ENCODE measurements around the gene CXCR5.

CXCR5 gene

DNA sequence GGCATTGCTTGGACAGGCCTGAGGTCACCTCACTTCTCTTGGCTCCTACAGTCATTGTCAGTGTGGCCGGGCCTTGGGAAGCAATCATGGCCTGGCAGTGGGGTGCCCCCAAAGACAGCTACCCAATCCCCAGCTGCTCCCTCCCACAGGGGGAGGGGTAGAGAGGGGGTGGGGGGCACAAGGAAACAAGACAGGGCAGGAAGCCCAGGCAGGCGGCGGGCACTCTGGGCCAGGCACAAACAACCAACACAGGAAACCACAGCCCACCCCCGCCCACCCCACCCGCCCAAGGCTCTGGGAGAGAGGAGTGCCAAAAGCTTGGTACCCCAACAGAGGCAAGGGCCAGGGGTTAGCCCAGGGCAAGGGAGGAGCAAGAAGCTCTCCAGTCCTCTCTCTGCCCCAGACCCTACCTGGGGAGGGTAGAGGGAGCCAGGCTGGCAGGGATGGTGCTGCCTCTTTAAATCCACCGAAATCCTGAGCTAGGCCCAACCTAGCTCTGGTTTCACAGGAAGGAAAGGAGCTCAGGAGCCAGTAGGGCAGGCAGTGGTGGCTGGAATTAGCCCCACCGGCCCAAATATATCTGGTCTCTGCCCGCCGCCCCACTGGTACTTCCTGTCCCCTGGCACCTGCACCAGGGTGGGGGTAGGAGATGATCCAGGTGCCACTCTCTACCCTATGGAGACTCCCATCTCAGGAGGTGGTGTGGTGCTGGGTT lies 29.9 kb downstream of the CXCR5 start:
- peak overlapping the region; percentile 42 for H2BK120ac ChIP-seq (ENCODE audit: low read depth, low read length)
- H2BK15ac ChIP-seq (ENCODE audit: low read depth, poor library complexity, severe bottlenecking) = peak overlapping the region; percentile 58
- peak overlapping the region; percentile 87 for H4K8ac ChIP-seq (ENCODE audit: low read length)
- no peaks in the 10 kb centered on the region for H3K79me1 ChIP-seq (replicated peaks; ENCODE audit: low read length, poor library complexity, severe bottlenecking)
- no peak overlapping the region for H3K4me2 ChIP-seq (ENCODE audit: low read length, poor library complexity, severe bottlenecking)
- peak overlapping the region; percentile 76 to 91 for H3K18ac ChIP-seq (ENCODE audit: low read depth in 1 of 2, low read length in 2 of 2)
- H3K4me3 ChIP-seq (ENCODE audit: insufficient read depth in 1 of 2, low read depth in 1 of 2, low read length in 2 of 2) = peak overlapping the region in 1 of 2 experiments; percentile 47
- H2AK5ac ChIP-seq (ENCODE audit: low read length, severe bottlenecking) = peak overlapping the region; percentile 99
- peak overlapping the region; percentile 89 for H3K9ac ChIP-seq (ENCODE audit: low read length)
- peaks cover 89% of the 10 kb centered on the region for H3K4me1 ChIP-seq (ENCODE audit: control insufficient read depth, insufficient read depth, low read depth, low read length)
- peak overlapping the region; percentile 41 to 69 for H3K4ac ChIP-seq (ENCODE audit: low read depth in 1 of 2, low read length in 2 of 2)
- H3K27ac ChIP-seq (ENCODE audit: low read length, poor library complexity, severe bottlenecking) = peak overlapping the region; percentile 97
- H3K27me3 ChIP-seq (ENCODE audit: control insufficient read depth in 1 of 2, insufficient read depth in 1 of 2, low read length in 2 of 2) = no peaks in the 10 kb centered on the region
- peaks cover 0 to 6% of the 10 kb centered on the region in 2 experiments for H3K36me3 ChIP-seq (ENCODE audit: control insufficient read depth in 1 of 2, insufficient read depth in 2 of 2, low read depth in 1 of 2, low read length in 2 of 2)
- H3K14ac ChIP-seq (ENCODE audit: low read length in 2 of 2) = peak overlapping the region in 1 of 2 experiments; percentile 30
- H3K9me3 ChIP-seq (ENCODE audit: control insufficient read depth, low read length) = no peaks in the 10 kb centered on the region
- no peak overlapping the region for H3K23ac ChIP-seq (ENCODE audit: low read length in 2 of 2)
- no peak for DNase-seq
- H4K91ac ChIP-seq (ENCODE audit: low read length) = peak overlapping the region; percentile 95
- H2AFZ ChIP-seq (ENCODE audit: low read depth, low read length) = no peak overlapping the region
- WGBS = 85% methylated on average over 4 of the region's 9 CpGs
- H2BK5ac ChIP-seq (ENCODE audit: low read depth, low read length, poor library complexity, severe bottlenecking) = peak overlapping the region; percentile 11
- H2BK12ac ChIP-seq (ENCODE audit: low read length in 2 of 2) = peak overlapping the region; percentile 89 to 90

DNA sequence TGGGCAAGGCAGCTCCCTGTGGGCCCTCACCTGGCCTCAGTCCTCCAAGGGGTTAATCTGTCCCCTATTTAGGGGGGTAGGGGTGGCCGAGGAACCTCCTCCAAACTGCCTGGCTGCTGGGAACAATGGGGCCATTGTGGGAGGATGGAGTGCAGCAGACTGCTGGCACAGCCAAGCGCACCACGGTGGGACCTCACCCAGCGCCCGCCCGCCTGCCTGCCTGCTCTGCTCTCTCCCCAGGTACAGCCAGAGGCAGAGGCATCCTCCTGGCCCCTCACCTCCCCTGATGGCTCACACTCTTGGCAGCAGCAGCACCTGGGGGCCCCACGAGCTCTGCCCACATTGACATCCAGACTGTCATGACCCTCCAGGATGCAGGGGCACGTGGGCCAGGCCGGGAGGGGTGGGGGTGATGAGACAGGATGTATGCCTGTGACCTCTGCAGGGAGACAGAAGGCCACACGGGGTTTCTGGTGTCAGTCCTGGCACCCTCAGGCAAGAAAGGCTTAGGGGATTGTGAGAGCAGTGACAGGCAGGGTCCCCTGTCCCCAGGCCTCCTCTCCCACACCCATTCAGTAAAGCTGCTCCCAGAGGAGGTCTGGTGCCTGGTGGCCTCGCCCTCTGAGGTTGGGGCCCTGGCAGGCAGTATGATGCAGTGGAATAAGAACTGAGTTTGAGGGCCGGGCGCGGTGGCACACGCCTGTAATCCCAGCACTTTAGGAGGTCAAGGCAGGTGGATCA lies 30.7 kb downstream of the CXCR5 start:
- H3K23ac ChIP-seq (ENCODE audit: low read length in 2 of 2) = peak overlapping the region in 1 of 2 experiments; percentile 57
- H3K18ac ChIP-seq (ENCODE audit: low read depth in 1 of 2, low read length in 2 of 2) = peak overlapping the region; percentile 5 to 91
- peak overlapping the region; percentile 97 for H3K27ac ChIP-seq (ENCODE audit: low read length, poor library complexity, severe bottlenecking)
- H3K4me3 ChIP-seq (ENCODE audit: insufficient read depth in 1 of 2, low read depth in 1 of 2, low read length in 2 of 2) = peak overlapping the region in 1 of 2 experiments; percentile 47
- no peaks in the 10 kb centered on the region for H3K9me3 ChIP-seq (ENCODE audit: control insufficient read depth, low read length)
- H2BK5ac ChIP-seq (ENCODE audit: low read depth, low read length, poor library complexity, severe bottlenecking) = peak overlapping the region; percentile 11
- H4K91ac ChIP-seq (ENCODE audit: low read length) = peak overlapping the region; percentile 90
- H3K4me1 ChIP-seq (ENCODE audit: control insufficient read depth, insufficient read depth, low read depth, low read length) = peaks cover 89% of the 10 kb centered on the region
- H2AK5ac ChIP-seq (ENCODE audit: low read length, severe bottlenecking) = peak overlapping the region; percentile 99
- H4K8ac ChIP-seq (ENCODE audit: low read length) = peak overlapping the region; percentile 87
- 63% methylated on average over 6 of the region's 15 CpGs for WGBS
- H2BK120ac ChIP-seq (ENCODE audit: low read depth, low read length) = peak overlapping the region; percentile 42
- H2AFZ ChIP-seq (ENCODE audit: low read depth, low read length) = no peak overlapping the region
- no peak for DNase-seq
- H2BK12ac ChIP-seq (ENCODE audit: low read length in 2 of 2) = peak overlapping the region; percentile 57 to 85
- peak overlapping the region; percentile 14 to 69 for H3K4ac ChIP-seq (ENCODE audit: low read depth in 1 of 2, low read length in 2 of 2)
- H3K9ac ChIP-seq (ENCODE audit: low read length) = peak overlapping the region; percentile 70
- no peaks in the 10 kb centered on the region for H3K27me3 ChIP-seq (ENCODE audit: control insufficient read depth in 1 of 2, insufficient read depth in 1 of 2, low read length in 2 of 2)
- no peaks in the 10 kb centered on the region for H3K79me1 ChIP-seq (replicated peaks; ENCODE audit: low read length, poor library complexity, severe bottlenecking)
- H2BK15ac ChIP-seq (ENCODE audit: low read depth, poor library complexity, severe bottlenecking) = peak overlapping the region; percentile 94
- peak overlapping the region in 1 of 2 experiments; percentile 88 for H3K14ac ChIP-seq (ENCODE audit: low read length in 2 of 2)
- no peak overlapping the region for H3K4me2 ChIP-seq (ENCODE audit: low read length, poor library complexity, severe bottlenecking)
- peaks cover 0 to 5% of the 10 kb centered on the region in 2 experiments for H3K36me3 ChIP-seq (ENCODE audit: control insufficient read depth in 1 of 2, insufficient read depth in 2 of 2, low read depth in 1 of 2, low read length in 2 of 2)

DNA sequence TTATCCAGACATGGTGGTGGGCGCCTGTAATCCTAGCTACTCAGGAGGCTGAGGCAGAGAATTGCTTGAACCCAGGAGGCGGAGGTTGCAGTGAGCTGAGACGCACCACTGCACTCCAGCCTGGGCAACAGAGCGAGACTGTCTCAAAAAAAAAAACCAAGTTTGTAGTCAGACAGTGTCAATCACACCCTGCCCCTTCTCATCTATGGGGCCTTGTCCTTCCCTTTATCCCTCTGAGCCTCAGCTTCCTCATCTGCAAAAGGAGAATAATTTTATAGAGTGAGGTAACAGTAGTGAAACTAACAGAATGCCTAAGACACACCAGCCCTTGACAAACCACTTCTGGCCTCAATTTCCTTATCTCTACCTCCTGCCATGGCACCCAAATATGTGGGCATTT lies 31.3 kb downstream of the CXCR5 start:
- H3K4me1 ChIP-seq (ENCODE audit: control insufficient read depth, insufficient read depth, low read depth, low read length) = peaks cover 89% of the 10 kb centered on the region
- peak overlapping the region; percentile 1 to 35 for H3K4ac ChIP-seq (ENCODE audit: low read depth in 1 of 2, low read length in 2 of 2)
- H4K91ac ChIP-seq (ENCODE audit: low read length) = peak overlapping the region; percentile 14
- peak overlapping the region; percentile 76 to 79 for H2BK12ac ChIP-seq (ENCODE audit: low read length in 2 of 2)
- H3K4me2 ChIP-seq (ENCODE audit: low read length, poor library complexity, severe bottlenecking) = no peak overlapping the region
- H3K9me3 ChIP-seq (ENCODE audit: control insufficient read depth, low read length) = no peaks in the 10 kb centered on the region
- H3K36me3 ChIP-seq (ENCODE audit: control insufficient read depth in 1 of 2, insufficient read depth in 2 of 2, low read depth in 1 of 2, low read length in 2 of 2) = peaks cover 0 to 5% of the 10 kb centered on the region in 2 experiments
- no peak overlapping the region for H3K23ac ChIP-seq (ENCODE audit: low read length in 2 of 2)
- no peaks in the 10 kb centered on the region for H3K79me1 ChIP-seq (replicated peaks; ENCODE audit: low read length, poor library complexity, severe bottlenecking)
- peak overlapping the region; percentile 97 for H3K27ac ChIP-seq (ENCODE audit: low read length, poor library complexity, severe bottlenecking)
- H2AK5ac ChIP-seq (ENCODE audit: low read length, severe bottlenecking) = peak overlapping the region; percentile 99
- H2BK120ac ChIP-seq (ENCODE audit: low read depth, low read length) = no peak overlapping the region
- no peak overlapping the region for H2AFZ ChIP-seq (ENCODE audit: low read depth, low read length)
- no peaks in the 10 kb centered on the region for H3K27me3 ChIP-seq (ENCODE audit: control insufficient read depth in 1 of 2, insufficient read depth in 1 of 2, low read length in 2 of 2)
- peak overlapping the region; percentile 40 to 75 for H3K18ac ChIP-seq (ENCODE audit: low read depth in 1 of 2, low read length in 2 of 2)
- no peak overlapping the region for H4K8ac ChIP-seq (ENCODE audit: low read length)
- H3K9ac ChIP-seq (ENCODE audit: low read length) = peak overlapping the region; percentile 96
- no peak overlapping the region for H2BK15ac ChIP-seq (ENCODE audit: low read depth, poor library complexity, severe bottlenecking)
- peak overlapping the region in 1 of 2 experiments; percentile 71 for H3K14ac ChIP-seq (ENCODE audit: low read length in 2 of 2)
- 94% methylated on average over 4 of the region's 4 CpGs for WGBS
- DNase-seq = no peak
- H3K4me3 ChIP-seq (ENCODE audit: insufficient read depth in 1 of 2, low read depth in 1 of 2, low read length in 2 of 2) = no peak overlapping the region
- peak overlapping the region; percentile 54 for H2BK5ac ChIP-seq (ENCODE audit: low read depth, low read length, poor library complexity, severe bottlenecking)

DNA sequence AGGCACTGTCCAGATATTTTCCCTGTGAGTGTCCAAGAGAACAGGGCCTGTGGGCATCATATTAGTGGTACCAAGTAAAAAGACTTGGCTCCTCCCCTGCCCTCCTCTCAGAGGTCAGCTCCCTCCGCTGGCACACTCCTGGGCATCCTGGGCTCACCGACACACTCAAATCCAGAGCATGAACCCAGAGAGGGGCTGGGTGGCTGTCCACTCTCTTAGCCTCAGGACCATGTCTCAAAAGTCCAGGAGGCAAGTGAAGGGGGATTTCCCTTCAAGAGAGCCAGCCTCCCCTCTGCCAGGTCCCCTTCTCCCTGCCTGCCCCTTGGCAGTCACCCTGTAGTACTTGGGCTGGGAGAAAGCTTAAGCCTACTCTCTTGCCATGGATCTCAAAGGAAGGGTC lies 31.7 kb downstream of the CXCR5 start:
- WGBS = 100% methylated on average over 2 of the region's 2 CpGs
- no peak overlapping the region for H3K4me3 ChIP-seq (ENCODE audit: insufficient read depth in 1 of 2, low read depth in 1 of 2, low read length in 2 of 2)

More for the DNA sequence above, 31.7 kb downstream of the CXCR5 start:
- peak overlapping the region in 1 of 2 experiments; percentile 43 for H3K23ac ChIP-seq (ENCODE audit: low read length in 2 of 2)
- H3K9ac ChIP-seq (ENCODE audit: low read length) = peak overlapping the region; percentile 96
- H3K27ac ChIP-seq (ENCODE audit: low read length, poor library complexity, severe bottlenecking) = peak overlapping the region; percentile 97
- H3K4ac ChIP-seq (ENCODE audit: low read depth in 1 of 2, low read length in 2 of 2) = peak overlapping the region; percentile 1 to 35
- no peak overlapping the region for H4K8ac ChIP-seq (ENCODE audit: low read length)
- H3K18ac ChIP-seq (ENCODE audit: low read depth in 1 of 2, low read length in 2 of 2) = peak overlapping the region; percentile 40 to 75
- peak overlapping the region; percentile 76 to 79 for H2BK12ac ChIP-seq (ENCODE audit: low read length in 2 of 2)
- H2AFZ ChIP-seq (ENCODE audit: low read depth, low read length) = no peak overlapping the region
- no peak overlapping the region for H3K4me2 ChIP-seq (ENCODE audit: low read length, poor library complexity, severe bottlenecking)
- peak overlapping the region; percentile 14 for H4K91ac ChIP-seq (ENCODE audit: low read length)
- H3K4me1 ChIP-seq (ENCODE audit: control insufficient read depth, insufficient read depth, low read depth, low read length) = peaks cover 88% of the 10 kb centered on the region
- H2BK120ac ChIP-seq (ENCODE audit: low read depth, low read length) = no peak overlapping the region
- peak overlapping the region; percentile 99 for H2AK5ac ChIP-seq (ENCODE audit: low read length, severe bottlenecking)
- H3K27me3 ChIP-seq (ENCODE audit: control insufficient read depth in 1 of 2, insufficient read depth in 1 of 2, low read length in 2 of 2) = no peaks in the 10 kb centered on the region
- H3K36me3 ChIP-seq (ENCODE audit: control insufficient read depth in 1 of 2, insufficient read depth in 2 of 2, low read depth in 1 of 2, low read length in 2 of 2) = peaks cover 0 to 5% of the 10 kb centered on the region in 2 experiments
- no peaks in the 10 kb centered on the region for H3K79me1 ChIP-seq (replicated peaks; ENCODE audit: low read length, poor library complexity, severe bottlenecking)
- no peaks in the 10 kb centered on the region for H3K9me3 ChIP-seq (ENCODE audit: control insufficient read depth, low read length)
- peak overlapping the region; percentile 54 for H2BK5ac ChIP-seq (ENCODE audit: low read depth, low read length, poor library complexity, severe bottlenecking)
- no peak for DNase-seq
- peak overlapping the region in 1 of 2 experiments; percentile 71 for H3K14ac ChIP-seq (ENCODE audit: low read length in 2 of 2)
- H2BK15ac ChIP-seq (ENCODE audit: low read depth, poor library complexity, severe bottlenecking) = no peak overlapping the region

Measured in mesenchymal stem cell (in vitro differentiated cells and primary cell).